ENCODE measurements around the gene RORB.

- TF ChIP-seq CTCF (IDR thresholded peaks at IDR 0.05) = no peak
- TF ChIP-seq POLR2A (IDR thresholded peaks at IDR 0.05) = no peak
Measured at GRCh38 chr9:74663439-74663838, 166.3 kb downstream of the RORB start.

Data from body of pancreas (tissue), 4 donors.